SK-N-SH (cell line): ENCODE results near the gene EFNB2.
A peak's percentile ranks its signal among the peaks of the same experiment; 100 is the strongest.

ENCODE experiments used
- CTCF ChIP-seq: fragments of 200-600 bp; sonication (generic); IDR thresholded peaks from 2 replicates; pipeline ENCODE4 v1.6.1; 2017; ENCODE audit warnings: antibody characterized with exemption, mild to moderate bottlenecking, moderate library complexity
- EZH2phosphoT487 ChIP-seq: fragments of 200-600 bp; sonication (generic); IDR thresholded peaks from 2 replicates; pipeline ENCODE4 v1.6.1; 2017; ENCODE audit warnings: low read depth, mixed run types, mild to moderate bottlenecking, antibody characterized with exemption, moderate library complexity, borderline replicate concordance
- TAF1 ChIP-seq: IDR thresholded peaks from 2 replicates; pipeline ENCODE4 v1.6.1; 2012; ENCODE audit warnings: low read depth, mild to moderate bottlenecking, low read length, moderate library complexity, borderline replicate concordance

DNA sequence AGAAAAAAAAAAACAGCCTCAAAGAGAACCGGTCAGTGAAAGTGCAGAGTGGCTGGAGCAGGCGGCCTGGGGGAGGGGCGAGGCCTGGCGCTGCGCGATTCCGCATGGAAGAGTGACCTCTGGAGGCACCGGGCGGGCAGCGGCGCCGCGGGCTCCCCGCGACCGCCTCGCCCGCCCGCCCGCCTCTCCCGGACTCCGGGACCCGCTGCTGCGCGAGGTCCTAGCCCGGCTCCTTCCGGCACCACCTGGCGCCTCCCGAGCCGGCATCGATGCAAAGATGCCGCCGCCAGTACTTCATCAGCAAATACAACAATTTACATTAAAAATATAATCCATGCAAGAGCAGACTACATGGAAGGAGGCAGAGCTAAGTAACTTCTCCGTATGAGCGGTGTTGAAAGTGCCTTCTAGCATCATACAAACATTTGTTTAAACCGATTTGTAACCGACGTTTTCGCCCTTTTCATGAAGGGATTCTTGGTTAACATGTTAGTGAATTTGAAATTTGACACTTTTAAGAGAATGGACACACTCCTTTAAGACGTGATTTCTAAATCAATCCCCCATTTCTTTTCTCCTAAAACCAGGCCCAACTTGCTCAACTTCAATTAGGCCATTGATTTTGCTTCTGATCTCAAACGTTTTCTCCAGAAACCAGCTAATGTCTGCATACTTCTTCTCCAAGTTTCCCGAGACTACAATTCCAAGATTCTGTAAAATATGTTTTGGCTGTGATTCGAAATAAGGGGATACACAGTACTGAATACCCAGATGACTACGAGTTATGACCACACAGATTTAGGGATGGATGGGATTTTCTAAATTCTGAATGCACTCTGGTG, 2.1 kb downstream of the EFNB2 start:
- TF ChIP-seq TAF1 = no peak
- no peak for TF ChIP-seq EZH2phosphoT487
- TF ChIP-seq CTCF = peak; percentile 68
